Vagina (tissue), 2 donors: Measurements from ENCODE around the gene IGF1.

ENCODE experiments used
- CTCF ChIP-seq, 3 experiments: fragments of 450-650 bp in 2 of 3; fragments of 200-600 bp in 1 of 3; sonication (generic) in 1 of 3; IDR thresholded peaks; one replicate each; pipeline ENCODE4 v1.5.1; 2017 to 2019; ENCODE audit warnings: antibody characterized with exemption in 3 of 3, mild to moderate bottlenecking in 2 of 3, moderate library complexity in 2 of 3
- POLR2AphosphoS5 ChIP-seq, 2 donors: sonication (generic); formaldehyde crosslinking; IDR thresholded peaks; one replicate each; pipeline ENCODE4 v1.9.0; 2017; ENCODE audit warnings: antibody characterized with exemption in 2 of 2, mild to moderate bottlenecking in 2 of 2, low read depth in 1 of 2; ENCODE audit not compliant: insufficient read depth in 1 of 2

GRCh38 chr12:102526656-102527055, 46.3 kb upstream of the IGF1 start:
- TF ChIP-seq POLR2AphosphoS5 (IDR thresholded peaks at IDR 0.05; ENCODE audit: insufficient read depth in 1 of 2, low read depth in 1 of 2) (no peak), CTCF (IDR thresholded peaks at IDR 0.05) (no peak)
